Panc1 (cell line): ENCODE data around the gene TGFBRAP1. TPM values are rescaled to one million over a fixed set of nuclear protein-coding genes. Genes with fewer than 3 reads are reported as not detected.

Source experiments
- ATAC-seq: fragments of 200-7000 bp; cut with Tn5 transposase; 2 replicates; pipeline ENCODE4 v1.9.1; 2020; ENCODE audit warnings: mild to moderate bottlenecking, moderate library complexity
- BruUV-seq: library from RNA; stranded (reverse); fragments of 400-500 nt; replicated peaks from 2 replicates; lab custom pipeline; 2021; lab: Mats Ljungman, UMichigan
- CTCF ChIA-PET: fragments of 300-600 bp; sonication (Branson Sonifier 250); formaldehyde crosslinking; loops from one replicate; lab custom pipeline; 2022; ENCODE audit warnings: antibody characterized with exemption; lab: Charles Lee
- POLR2A ChIA-PET: fragments of 300-600 bp; sonication (Branson Sonifier 250); formaldehyde crosslinking; loops from one replicate; lab custom pipeline; 2022; ENCODE audit warnings: antibody characterized with exemption; lab: Charles Lee
- DNase-seq: peaks from one replicate; pipeline ENCODE4 v3.0.0-alpha.2; 2010; ENCODE audit warnings: low read depth, low spot score
- H3K27ac ChIP-seq: 2 replicates; pipeline ENCODE4 v1.5.1; 2011; ENCODE audit warnings: mild to moderate bottlenecking, low read length, inconsistent platforms
- H3K27me3 ChIP-seq: fragments of 200-500 bp; sonication (Bioruptor generic); 2 replicates; pipeline ENCODE4 v1.6.0; 2014; ENCODE audit warnings: low read length, inconsistent platforms; ENCODE audit not compliant: control insufficient read depth, insufficient read depth
- H3K36me3 ChIP-seq: fragments of 200-500 bp; sonication (Bioruptor generic); 2 replicates; pipeline ENCODE4 v1.5.1; 2014; ENCODE audit warnings: inconsistent platforms, mild to moderate bottlenecking, low read length, moderate library complexity; ENCODE audit not compliant: control insufficient read depth, insufficient read depth
- H3K4me1 ChIP-seq: 2 replicates; pipeline ENCODE4 v1.5.1; 2011; ENCODE audit warnings: inconsistent platforms, mild to moderate bottlenecking, low read length, moderate library complexity; ENCODE audit not compliant: control insufficient read depth, insufficient read depth
- H3K4me3 ChIP-seq, 2 experiments: 2 replicates each; pipeline ENCODE4 v1.5.1; 2011 to 2012; ENCODE audit warnings: low read depth in 2 of 2, low read length in 2 of 2, mild to moderate bottlenecking in 2 of 2, inconsistent platforms in 1 of 2, moderate library complexity in 1 of 2
- H3K9me3 ChIP-seq: fragments of 200-500 bp; sonication (Bioruptor generic); 2 replicates; pipeline ENCODE4 v1.5.1; 2014; ENCODE audit warnings: low read depth, mild to moderate bottlenecking, inconsistent platforms, low read length, moderate library complexity; ENCODE audit not compliant: control insufficient read depth, insufficient read depth
- CTCF ChIP-seq: fragments of 450-650 bp; IDR thresholded peaks from 2 replicates; pipeline ENCODE4 v1.5.1; 2017; ENCODE audit warnings: mild to moderate bottlenecking
- POLR2AphosphoS5 ChIP-seq: IDR thresholded peaks from 2 replicates; pipeline ENCODE4 v1.6.1; 2012; ENCODE audit warnings: mild to moderate bottlenecking, low read depth, low read length, moderate library complexity
- REST ChIP-seq, 2 experiments: IDR thresholded peaks; 2 replicates each; pipeline ENCODE4 v1.6.1; 2011 to 2012; ENCODE audit warnings: low read depth in 2 of 2, control low read depth in 1 of 2, low read length in 1 of 2, mild to moderate bottlenecking in 1 of 2, moderate library complexity in 1 of 2; ENCODE audit not compliant: insufficient read depth in 1 of 2
- SIN3A ChIP-seq: IDR thresholded peaks from 2 replicates; pipeline ENCODE4 v1.6.1; 2012; ENCODE audit warnings: low read depth, mild to moderate bottlenecking, low read length, moderate library complexity, borderline replicate concordance; ENCODE audit not compliant: insufficient read depth
- TCF7L2 ChIP-seq: IDR thresholded peaks from 2 replicates; pipeline ENCODE4 v1.6.1; 2011; ENCODE audit warnings: mild to moderate bottlenecking, low read depth, low read length, inconsistent platforms
- in situ Hi-C: cut with HindIII; loops from 2 replicates; pipeline ENCODE4 v1.10.0; 2016; ENCODE audit warnings: low sequenced_read_pairs, low pct_unique_long_range_greater_than_20kb
- intact Hi-C: fragments of 100-400 bp; cut with micrococcal nuclease; formaldehyde crosslinking; loops from one replicate; pipeline ENCODE4 v1.10.0; 2022; ENCODE audit not compliant: unreplicated experiment
- total RNA-seq: library from RNA; stranded (reverse); gene quantifications from one replicate; pipeline ENCODE4 v1.2.1, GENCODE V29; 2021; ENCODE audit not compliant: unreplicated experiment

TGFBRAP1 gene
- total RNA-seq, 1 experiment from 2014 or later = 32.7 TPM

- no TSS peak for BruUV-seq
- TF ChIP-seq POLR2AphosphoS5 = no peak
- no peak for TF ChIP-seq CTCF
- no peak for TF ChIP-seq SIN3A
- no peak for TF ChIP-seq REST (IDR thresholded peaks at IDR 0.05; ENCODE audit: insufficient read depth in 1 of 2, low read depth in 2 of 2, low read length in 1 of 2)
- no peak for TF ChIP-seq TCF7L2
- CTCF ChIA-PET = interaction anchor here (0.5 kb wide), 1 partner anchor 51 kb away, joined by 3 read pairs; no protein-coding TSS in a partner anchor
These were observed 108.9 kb downstream of the TGFBRAP1 start for GRCh38 chr2:105220604-105221003.

DNA sequence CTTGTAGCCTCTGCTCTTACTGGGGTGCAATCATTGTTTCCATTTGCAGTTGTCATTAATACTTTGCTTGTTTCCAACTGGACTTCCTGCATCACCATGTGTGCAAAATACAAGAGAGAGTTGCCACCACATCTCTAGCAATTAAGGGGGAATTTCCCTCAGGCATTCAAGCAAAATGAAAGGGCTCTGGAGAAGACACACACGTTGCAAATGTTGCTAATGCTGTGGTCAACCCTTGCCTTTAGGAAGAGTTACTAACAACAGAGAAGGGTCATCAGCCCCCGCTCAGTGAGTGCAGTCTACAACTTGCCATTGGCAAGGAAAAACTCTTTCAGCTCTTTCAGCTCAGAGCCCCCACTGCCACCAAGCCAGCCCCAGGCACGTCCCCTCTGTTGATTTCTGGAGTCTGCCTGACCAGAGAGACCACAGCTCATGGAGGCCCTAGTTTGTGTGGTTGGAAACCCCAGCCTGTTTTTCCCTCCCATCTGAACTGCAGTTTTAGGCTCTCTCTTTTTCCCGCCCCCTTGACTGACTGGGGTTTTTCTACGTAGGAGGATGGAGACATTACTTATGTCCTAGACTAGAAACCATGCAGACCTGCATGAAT, 113.8 kb downstream of the TGFBRAP1 start:
- H3K9me3 ChIP-seq = no peaks in the 10 kb centered on the region
- H3K27me3 ChIP-seq = no peaks in the 10 kb centered on the region; the same call in 1 of the 2 replicates
- H3K4me1 ChIP-seq = no peaks in the 10 kb centered on the region
- no peak overlapping the region for H3K27ac ChIP-seq
- TF ChIP-seq TCF7L2 (no peak), CTCF (no peak), SIN3A (no peak), POLR2AphosphoS5 (no peak), REST (IDR thresholded peaks at IDR 0.05; ENCODE audit: insufficient read depth in 1 of 2, low read depth in 2 of 2, low read length in 1 of 2) (no peak)
- no peak for DNase-seq
- no peak overlapping the region for H3K4me3 ChIP-seq
- no peaks in the 10 kb centered on the region for H3K36me3 ChIP-seq
- in situ Hi-C loops = no loop called here
- ChIA-PET CTCF (no interaction called here), POLR2A (no interaction called here)
- no peak for ATAC-seq
- intact Hi-C loops = no loop called here
- BruUV-seq = no TSS peak

More at GRCh38 chr2:105220604-105221003, 108.9 kb downstream of the TGFBRAP1 start:
- peaks cover 5% of the 10 kb centered on the region for H3K27me3 ChIP-seq
- POLR2A ChIA-PET = no interaction called here
- DNase-seq (no peak), ATAC-seq (no peak)
- H3K36me3 ChIP-seq = no peaks in the 10 kb centered on the region
- intact Hi-C loops = no loop called here
- H3K4me3 ChIP-seq = no peak overlapping the region
- in situ Hi-C loops = no loop called here
- H3K9me3 ChIP-seq = no peaks in the 10 kb centered on the region
- no peak overlapping the region for H3K27ac ChIP-seq
- H3K4me1 ChIP-seq = no peaks in the 10 kb centered on the region
